ENCODE results near the gene DNM3.
A peak's percentile ranks its signal among the peaks of the same experiment; 100 is the strongest.

The DNM3 gene

DNA sequence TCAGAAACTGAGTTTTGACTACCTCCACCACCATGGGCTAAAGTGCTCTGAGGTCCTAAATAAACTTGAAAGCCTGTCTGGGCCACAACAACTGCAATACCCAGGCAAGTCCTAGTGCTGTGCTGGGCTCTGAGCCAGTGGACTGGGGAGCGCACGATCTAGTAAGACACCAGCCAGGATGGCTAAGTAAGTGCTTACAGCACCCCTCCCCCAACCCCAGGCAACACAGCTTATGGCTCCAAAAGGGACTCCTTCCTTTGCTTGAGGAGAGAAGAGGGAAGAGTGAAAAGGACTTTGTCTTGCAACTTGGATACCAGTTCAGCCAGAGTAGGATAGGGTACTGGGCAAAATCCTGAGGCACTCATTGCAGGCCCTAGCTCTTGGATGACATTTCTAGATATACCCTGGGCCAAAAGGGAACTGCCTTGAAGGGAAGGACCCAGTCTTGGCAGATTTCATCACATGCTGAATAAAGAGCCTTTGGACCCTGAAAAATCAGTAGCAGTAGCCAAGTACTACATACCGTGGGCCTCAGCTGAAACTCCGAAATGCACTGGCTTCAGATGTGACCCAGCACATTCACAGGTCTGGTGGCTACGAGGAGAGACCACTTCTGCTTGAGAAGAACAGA, 580.8 kb downstream of the DNM3 start:
- TF ChIP-seq, protein P1, sequence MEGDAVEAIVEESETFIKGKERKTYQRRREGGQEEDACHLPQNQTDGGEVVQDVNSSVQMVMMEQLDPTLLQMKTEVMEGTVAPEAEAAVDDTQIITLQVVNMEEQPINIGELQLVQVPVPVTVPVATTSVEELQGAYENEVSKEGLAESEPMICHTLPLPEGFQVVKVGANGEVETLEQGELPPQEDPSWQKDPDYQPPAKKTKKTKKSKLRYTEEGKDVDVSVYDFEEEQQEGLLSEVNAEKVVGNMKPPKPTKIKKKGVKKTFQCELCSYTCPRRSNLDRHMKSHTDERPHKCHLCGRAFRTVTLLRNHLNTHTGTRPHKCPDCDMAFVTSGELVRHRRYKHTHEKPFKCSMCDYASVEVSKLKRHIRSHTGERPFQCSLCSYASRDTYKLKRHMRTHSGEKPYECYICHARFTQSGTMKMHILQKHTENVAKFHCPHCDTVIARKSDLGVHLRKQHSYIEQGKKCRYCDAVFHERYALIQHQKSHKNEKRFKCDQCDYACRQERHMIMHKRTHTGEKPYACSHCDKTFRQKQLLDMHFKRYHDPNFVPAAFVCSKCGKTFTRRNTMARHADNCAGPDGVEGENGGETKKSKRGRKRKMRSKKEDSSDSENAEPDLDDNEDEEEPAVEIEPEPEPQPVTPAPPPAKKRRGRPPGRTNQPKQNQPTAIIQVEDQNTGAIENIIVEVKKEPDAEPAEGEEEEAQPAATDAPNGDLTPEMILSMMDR (IDR thresholded peaks at IDR 0.05) = no peak

DNA sequence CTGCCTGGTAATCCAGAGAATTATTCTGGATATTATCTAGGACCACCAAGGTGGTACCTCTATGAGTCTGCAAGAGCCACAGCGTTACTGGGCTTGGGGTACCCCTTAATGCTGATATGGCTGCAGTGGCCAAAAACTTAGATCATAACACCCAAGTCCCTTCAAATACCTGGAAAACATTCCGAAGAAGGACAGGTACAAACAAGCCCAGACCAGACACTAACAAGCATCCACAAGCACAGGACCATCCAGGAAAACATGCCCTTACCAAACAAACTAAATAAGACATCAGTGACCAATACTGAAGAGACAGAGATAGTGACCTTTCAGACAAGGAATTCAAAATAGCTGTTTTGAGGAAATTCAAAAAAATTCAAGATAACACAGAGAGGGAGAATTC, 582.0 kb downstream of the DNM3 start:
- TF ChIP-seq, protein P1 (IDR thresholded peaks at IDR 0.05) = no peak

- TF ChIP-seq, protein P1 (IDR thresholded peaks at IDR 0.05) = no peak
Observed at GRCh38 chr1:172425339-172425738, 584.0 kb downstream of the DNM3 start.

DNA sequence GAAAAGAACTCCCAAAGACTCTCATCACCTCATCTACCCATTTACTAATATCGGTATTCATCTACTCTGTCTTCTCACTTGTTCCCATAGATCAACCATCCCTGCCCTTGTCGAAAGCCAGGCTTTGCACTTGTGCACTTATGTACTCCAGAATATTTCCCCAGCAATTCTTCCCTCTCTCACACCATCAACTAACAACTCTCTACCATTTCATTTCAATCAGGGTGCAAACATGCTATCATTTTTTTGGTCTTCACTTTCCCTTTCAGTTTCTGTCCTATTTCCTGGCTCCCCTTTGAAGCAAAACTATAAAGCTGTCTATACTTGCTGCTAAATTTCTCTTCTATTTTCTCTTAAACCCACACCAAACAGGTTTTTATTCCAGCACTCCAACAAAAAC, 585.9 kb downstream of the DNM3 start:
- TF ChIP-seq, protein P1 (IDR thresholded peaks at IDR 0.05) = no peak

- TF ChIP-seq, protein P1 (IDR thresholded peaks at IDR 0.05) = peak; percentile 97
Observed at GRCh38 chr1:172429331-172430127, 588.2 kb downstream of the DNM3 start.

GRCh38 chr1:172430128-172430454, 588.8 kb downstream of the DNM3 start:
- TF ChIP-seq, protein P1 (IDR thresholded peaks at IDR 0.05) = no peak

DNA sequence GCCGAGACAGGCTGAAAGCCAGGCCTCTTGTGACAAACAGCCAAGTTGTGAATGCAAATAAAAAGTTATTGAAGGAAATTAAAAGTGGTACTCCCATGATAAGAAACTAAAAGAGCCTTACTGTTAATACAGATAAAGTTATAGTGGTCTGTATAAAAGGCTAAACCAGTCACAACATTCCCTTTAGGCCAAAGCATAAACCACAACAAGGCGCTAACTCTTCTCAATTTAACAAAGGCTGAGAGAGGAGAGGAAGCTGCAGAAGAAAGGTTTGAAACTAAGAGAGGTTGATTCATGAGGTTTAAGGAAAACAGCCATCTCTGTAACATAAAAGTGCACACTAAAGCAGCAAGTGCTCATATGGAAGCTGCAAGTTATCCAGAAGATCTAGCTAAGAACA, 589.9 kb downstream of the DNM3 start:
- TF ChIP-seq, protein P1 (IDR thresholded peaks at IDR 0.05) = no peak

All from LNCAP (cell line).